Stimulated activated CD8-positive, alpha-beta memory T cell treated with anti-CD3 and anti-CD28 coated beads, Interleukin-7, amount 100 ng/mL, for 1 hour (primary cell): Measurements from ENCODE around the gene PTPN1.
"Not testable (repeated sequence)": the region's sequence is repeated elsewhere in the genome, so short reads cannot be mapped to it uniquely, and the experiment has no call there.

Source experiments
- DNase-seq, 2 donors: peaks; one replicate each; pipeline ENCODE4 v3.0.0-alpha.2; 2020; ENCODE audit warnings: low read depth in 2 of 2

The PTPN1 gene

GRCh38 chr20:50532221-50532620, 22.0 kb downstream of the PTPN1 start:
- no peak for DNase-seq

DNA sequence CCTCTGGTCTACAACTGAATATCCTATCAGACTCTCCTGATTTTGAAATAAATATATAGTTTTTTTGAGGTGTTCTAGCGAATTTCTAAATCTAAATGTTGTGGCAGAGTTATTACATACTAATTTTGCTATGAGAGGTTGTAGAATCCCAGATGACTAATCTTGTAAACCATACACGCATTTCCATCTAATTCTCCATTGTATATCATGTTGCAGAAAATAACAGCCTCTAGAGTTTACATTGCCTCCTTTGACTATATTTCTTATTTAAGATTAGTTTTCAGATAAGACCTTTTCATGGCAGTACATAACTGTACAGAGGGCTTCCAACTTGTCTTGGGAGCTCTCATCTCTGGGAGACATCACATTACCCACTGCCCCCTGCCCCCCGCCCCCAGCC, 22.9 kb downstream of the PTPN1 start:
- DNase-seq: no peak

- no peak for DNase-seq
Measured at GRCh38 chr20:50533464-50533863, 23.3 kb downstream of the PTPN1 start.

DNA sequence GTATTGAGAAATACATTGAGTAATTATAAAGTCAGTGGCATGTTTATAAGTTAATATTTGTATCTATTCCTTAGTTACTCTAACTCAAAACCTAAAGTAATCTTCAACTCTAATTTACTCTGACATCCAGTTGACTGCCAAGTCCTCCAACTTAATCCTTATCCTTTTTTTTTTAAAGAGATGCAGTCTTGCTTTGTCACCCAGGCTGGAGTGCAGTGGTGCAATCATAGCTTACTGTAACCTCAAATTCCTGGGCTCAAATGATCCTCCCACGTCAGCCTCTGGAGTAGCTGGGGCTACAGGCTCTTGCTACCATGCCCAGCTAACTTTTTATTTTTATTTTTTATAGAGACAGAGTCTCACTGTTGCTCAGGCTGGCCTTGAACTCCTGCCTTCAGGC, 24.4 kb downstream of the PTPN1 start:
- DNase-seq: no peak

- no peak for DNase-seq
Measured at GRCh38 chr20:50535162-50535561, 25.0 kb downstream of the PTPN1 start.

DNA sequence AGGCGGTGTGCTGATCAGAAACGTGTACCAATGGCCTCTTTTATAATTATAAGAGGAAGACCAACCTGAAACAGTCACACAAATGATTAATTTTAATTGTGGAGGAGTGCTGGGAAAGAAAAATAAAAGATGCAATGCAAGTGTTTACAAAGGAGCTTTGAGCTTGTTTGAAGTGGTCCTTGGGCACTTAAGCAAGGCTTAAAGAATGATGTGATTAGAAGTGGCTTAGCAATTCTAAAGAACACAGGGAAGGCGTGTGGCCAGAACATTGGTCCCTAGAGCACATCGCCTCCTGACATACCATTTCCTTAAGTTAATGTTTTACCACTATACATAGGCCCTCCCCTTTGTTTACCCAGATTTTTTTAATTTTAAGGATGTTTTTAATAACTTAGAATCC, 26.1 kb downstream of the PTPN1 start:
- no peak for DNase-seq

DNA sequence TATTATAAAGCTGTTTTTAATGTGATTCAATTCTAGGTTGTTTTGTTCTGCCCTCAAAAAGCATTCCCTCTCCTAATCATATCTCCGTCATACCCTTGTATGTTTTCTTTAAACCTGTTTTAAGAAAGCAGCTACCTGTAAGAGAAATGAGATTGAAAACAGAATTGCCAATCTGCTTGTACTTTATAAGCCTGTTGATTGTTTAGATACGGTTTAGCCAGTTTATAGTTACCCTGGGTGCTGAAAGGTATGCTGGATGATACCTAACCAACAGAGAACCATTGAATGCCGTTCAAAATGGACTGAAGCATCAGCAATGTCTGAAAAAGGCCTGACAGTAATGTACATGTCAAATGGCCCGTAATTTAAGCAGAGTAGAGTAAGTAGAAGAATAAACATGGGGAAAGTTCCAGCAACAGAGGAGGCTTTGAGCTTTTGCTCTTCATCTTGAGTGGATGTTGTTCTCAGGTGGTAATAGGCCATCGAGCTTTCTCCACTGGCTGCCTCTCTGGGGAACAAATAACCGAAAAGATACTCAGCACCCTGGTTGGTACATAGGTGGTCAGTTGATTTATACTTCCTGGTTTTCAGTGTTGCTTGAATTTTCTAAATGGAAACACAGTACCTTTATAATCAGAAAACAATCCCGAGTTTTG, 27.5 kb downstream of the PTPN1 start:
- no peak for DNase-seq

GRCh38 chr20:50538276-50538675, 28.1 kb downstream of the PTPN1 start:
- no peak for DNase-seq

DNA sequence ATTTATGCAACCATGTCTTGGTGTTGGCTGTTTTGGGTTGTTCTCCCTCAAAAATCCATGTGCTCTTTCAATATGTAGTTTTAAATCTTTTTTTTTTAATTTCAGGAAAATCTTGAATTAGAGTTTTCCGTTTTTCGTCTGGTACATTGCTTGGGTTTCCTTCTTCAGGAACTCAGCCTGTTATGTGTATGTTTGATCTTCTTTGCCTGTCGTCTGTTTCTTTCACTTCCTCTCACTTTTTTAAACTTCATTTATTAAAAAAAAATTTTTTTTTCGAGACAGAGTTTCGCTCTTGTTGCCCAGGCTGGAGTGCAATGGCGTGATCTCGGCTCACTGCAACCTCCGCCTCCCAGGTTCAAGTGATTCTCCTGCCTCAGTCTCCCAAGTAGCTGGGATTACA, 29.6 kb downstream of the PTPN1 start:
- DNase-seq: not testable (repeated sequence)

GRCh38 chr20:50540620-50541605, 30.7 kb downstream of the PTPN1 start:
- no peak for DNase-seq

GRCh38 chr20:50541606-50542041, 31.4 kb downstream of the PTPN1 start:
- no peak for DNase-seq

- DNase-seq: no peak
Measured at GRCh38 chr20:50543326-50543725, 33.1 kb downstream of the PTPN1 start.

DNA sequence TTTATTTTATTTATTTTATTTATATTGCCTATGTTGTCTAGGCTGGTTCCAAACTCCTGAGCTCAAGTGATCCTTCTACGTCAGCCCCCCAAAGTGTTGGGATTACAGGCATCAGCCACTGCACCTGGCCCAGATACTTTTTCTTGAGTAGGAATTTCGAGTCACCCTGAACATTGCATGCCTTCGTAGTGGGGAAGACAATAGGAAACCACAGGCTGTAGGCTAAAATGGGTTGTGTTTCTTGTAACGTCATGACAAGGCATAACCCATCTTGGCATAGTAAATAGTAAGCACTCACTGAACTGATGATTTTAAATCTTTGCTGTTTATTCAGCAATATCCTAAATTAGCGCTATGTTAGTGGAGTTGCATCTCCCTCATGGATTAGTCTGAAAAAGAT, 34.9 kb downstream of the PTPN1 start:
- DNase-seq: no peak

DNA sequence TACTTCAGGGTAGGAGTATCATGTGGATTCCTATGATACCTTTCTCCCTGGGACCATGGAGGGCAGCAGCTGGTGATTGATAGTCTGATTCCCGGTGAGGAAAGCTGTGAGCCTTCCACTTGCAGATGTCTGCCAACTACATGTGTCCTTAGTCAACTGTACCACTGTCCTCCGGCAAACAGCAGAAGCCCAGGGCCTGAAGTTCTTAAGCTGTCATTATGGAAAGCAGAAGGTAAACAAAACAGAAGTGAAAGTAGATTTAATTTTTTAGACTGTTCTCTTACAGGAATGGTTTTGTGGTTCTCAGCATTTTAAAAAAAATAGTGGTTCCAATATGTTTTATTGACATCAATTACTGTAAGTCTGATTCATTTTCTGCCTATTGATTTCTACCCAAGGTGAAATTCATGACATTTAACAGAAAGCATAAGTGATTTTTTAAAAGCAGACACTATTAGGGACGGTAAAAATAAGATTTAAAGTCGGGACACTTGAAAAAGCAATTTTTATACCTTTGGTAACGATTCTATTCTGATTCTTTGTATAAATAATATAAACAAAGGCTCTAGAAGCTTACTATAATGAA, 36.6 kb downstream of the PTPN1 start:
- DNase-seq: no peak

- DNase-seq: no peak
Measured at GRCh38 chr20:50547964-50548363, 37.8 kb downstream of the PTPN1 start.

DNA sequence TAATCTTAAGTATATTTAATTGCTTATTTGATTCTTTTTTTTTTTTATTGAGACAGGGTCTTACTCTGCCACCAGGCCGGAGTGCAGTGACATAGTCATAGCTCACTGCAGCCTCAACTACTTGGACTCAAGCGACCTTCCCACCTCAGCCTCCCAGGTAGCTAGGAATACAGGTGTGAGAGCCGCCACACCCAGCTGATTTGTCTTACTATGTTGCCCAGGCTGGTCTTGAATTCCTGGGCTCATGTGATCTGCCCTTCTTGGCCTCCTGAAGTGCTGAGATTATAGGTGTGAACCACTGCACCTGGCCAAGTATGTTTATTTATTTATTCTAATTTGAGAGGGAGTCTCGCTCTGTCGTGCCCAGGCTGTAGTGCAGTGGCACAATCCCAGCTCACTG, 38.2 kb downstream of the PTPN1 start:
- DNase-seq: no peak

DNA sequence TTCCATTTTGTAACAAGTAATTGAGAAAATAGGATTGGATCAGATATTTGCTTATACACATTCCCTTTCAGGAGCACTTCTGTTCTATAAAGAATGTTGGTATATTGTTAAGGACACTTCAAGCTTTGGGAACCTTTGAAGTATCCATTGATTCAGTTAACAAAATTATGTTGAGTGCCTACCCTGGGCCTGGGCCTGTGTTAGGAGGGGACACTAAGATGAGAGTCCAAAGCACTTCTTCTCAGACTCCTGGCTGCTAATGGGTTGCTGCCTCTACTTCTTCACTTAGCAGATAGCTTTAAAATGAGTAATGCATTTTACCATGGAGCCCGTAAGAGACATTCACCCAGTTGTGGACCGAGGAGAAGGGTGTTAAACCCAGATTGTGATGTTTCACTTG, 40.3 kb downstream of the PTPN1 start:
- no peak for DNase-seq

DNA sequence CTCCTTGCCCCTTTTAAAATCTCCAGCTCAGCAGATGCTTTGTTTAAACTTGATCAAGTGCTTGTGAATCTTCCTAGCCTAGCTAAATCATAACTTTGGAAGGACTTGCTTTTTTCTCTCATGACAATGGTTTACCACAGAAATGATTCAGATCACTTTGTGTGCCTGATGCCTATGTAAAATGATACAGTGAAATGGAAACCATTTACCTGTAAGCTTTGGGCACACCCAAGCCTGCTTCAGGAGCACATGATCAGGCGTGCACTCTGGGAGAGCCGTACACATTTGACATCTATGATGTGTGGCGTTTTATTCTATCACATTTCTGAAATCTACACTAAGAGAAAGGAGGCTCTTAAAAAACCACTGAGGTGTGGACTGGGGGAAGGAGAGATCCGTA, 41.1 kb downstream of the PTPN1 start:
- no peak for DNase-seq

DNA sequence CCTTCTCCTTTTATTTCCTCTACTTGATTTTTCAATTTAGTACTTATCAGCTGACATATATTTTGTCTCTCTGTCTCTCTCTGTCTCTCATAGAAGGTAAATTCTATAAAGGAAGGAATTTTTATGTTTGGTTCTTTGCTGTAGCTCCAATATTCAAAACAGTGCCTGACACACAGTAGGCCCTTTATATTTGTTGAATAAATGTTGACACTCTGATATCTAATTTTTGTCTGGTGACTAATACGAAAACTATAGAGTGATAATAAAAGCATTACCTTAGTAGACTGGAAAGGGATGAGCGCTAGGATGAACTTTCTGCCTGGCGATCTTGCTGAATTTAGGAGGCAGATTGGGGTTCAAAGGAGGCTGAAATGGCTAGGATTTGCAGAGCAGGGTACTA, 42.8 kb downstream of the PTPN1 start:
- DNase-seq: no peak

GRCh38 chr20:50554694-50555579, 44.8 kb downstream of the PTPN1 start:
- DNase-seq: no peak

DNA sequence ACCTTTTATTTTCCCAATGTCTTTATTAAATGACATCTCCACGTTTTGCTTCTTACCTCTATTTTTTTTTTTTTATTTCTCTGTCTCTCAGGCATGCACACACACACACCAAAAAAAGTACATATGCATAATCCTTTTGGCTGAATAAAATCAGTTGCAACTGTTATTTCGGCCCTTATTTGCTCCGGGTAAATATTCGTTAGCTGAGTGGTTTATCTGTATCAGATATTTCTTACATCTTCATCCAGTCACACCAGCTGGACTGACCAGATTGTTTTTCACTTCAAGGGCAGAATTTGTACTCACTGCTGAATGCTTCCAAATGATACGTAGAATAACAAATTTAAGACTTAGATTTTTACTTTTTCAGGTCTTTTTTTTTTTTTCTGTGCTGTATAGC, 45.5 kb downstream of the PTPN1 start:
- no peak for DNase-seq
